Ishikawa (cell line): ENCODE measurements around the gene NOS1AP.

ENCODE experiments used
- CEBPB ChIP-seq: IDR thresholded peaks from 2 replicates; pipeline ENCODE4 v1.6.1; 2012
- CREB1 ChIP-seq: IDR thresholded peaks from 2 replicates; pipeline ENCODE4 v1.6.1; 2012; ENCODE audit warnings: low read depth
- EGR1 ChIP-seq: IDR thresholded peaks from 2 replicates; pipeline ENCODE4 v1.6.1; 2012
- EP300 ChIP-seq: IDR thresholded peaks from 2 replicates; pipeline ENCODE4 v1.6.1; 2012; ENCODE audit warnings: borderline replicate concordance
- FOXM1 ChIP-seq: IDR thresholded peaks from 2 replicates; pipeline ENCODE4 v1.6.1; 2012; ENCODE audit warnings: low read depth, borderline replicate concordance
- MAX ChIP-seq: IDR thresholded peaks from 2 replicates; pipeline ENCODE4 v1.6.1; 2012
- NFIC ChIP-seq: IDR thresholded peaks from 2 replicates; pipeline ENCODE4 v1.6.1; 2012
- RAD21 ChIP-seq: IDR thresholded peaks from 2 replicates; pipeline ENCODE4 v1.6.1; 2012; ENCODE audit warnings: low read depth
- REST ChIP-seq: IDR thresholded peaks from 2 replicates; pipeline ENCODE4 v1.6.1; 2012; ENCODE audit warnings: low read depth, mild to moderate bottlenecking
- TAF1 ChIP-seq: IDR thresholded peaks from 2 replicates; pipeline ENCODE4 v1.6.1; 2012; ENCODE audit warnings: low read depth, mild to moderate bottlenecking
- TCF12 ChIP-seq: IDR thresholded peaks from 2 replicates; pipeline ENCODE4 v1.6.1; 2012; ENCODE audit warnings: low read depth
- TEAD4 ChIP-seq: IDR thresholded peaks from 2 replicates; pipeline ENCODE4 v1.6.1; 2012
- USF1 ChIP-seq: IDR thresholded peaks from 2 replicates; pipeline ENCODE4 v1.6.1; 2012
- YY1 ChIP-seq: IDR thresholded peaks from 2 replicates; pipeline ENCODE4 v1.6.1; 2012; ENCODE audit warnings: low read depth
- ZBTB7A ChIP-seq: IDR thresholded peaks from 2 replicates; pipeline ENCODE4 v1.6.1; 2012; ENCODE audit warnings: low read depth

Gene NOS1AP

DNA sequence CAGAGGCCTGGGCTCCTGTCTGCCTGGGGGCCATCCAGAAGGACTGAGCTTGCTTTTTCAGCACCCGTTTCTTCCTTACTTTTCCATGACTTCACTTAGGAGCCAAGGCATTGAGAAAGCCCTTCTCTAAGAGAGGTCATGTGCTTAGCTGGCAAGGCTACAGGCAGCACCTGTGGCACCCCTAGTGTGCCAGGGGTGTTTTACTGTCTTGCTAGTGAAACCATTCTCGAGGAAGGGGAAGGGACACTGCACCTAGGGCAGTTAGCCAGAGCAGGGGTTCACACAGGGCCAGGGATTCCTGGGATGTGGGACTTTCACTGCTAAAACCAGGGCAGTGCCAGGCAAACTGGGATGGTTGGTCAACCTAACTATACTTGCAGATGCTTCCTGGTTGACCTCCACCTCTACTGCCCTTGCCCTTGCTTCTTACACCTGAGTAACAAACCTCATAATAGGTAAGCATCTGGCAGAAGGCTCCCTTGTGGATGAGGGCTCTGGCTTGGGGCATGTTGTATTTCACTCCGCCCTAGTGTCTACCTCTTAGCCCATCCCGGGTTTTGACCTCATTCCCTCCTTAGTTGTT, 69.2 kb downstream of the NOS1AP start:
- TF ChIP-seq CEBPB = no peak
- peak; percentile 23; the same call in 1 of the 2 replicates for TF ChIP-seq USF1

GRCh38 chr1:162139211-162139610, 69.7 kb downstream of the NOS1AP start:
- TF ChIP-seq FOXM1 (no peak), YY1 (no peak), REST (no peak), USF1 (no peak), TCF12 (no peak), MAX (no peak), EGR1 (no peak), CEBPB (no peak), NFIC (no peak), CREB1 (no peak), EP300 (no peak), TAF1 (no peak), TEAD4 (no peak), RAD21 (no peak), ZBTB7A (no peak)

- TF ChIP-seq RAD21 (no peak), CEBPB (no peak), FOXM1 (no peak), YY1 (no peak), EP300 (no peak), ZBTB7A (no peak), EGR1 (no peak), TCF12 (no peak), MAX (no peak), TAF1 (no peak), TEAD4 (no peak), USF1 (no peak), REST (no peak), CREB1 (no peak), NFIC (no peak)
These were observed 72.0 kb downstream of the NOS1AP start for GRCh38 chr1:162141281-162142054.

- TF ChIP-seq NFIC (no peak), FOXM1 (no peak), TAF1 (no peak), REST (no peak), TEAD4 (no peak), CREB1 (no peak), ZBTB7A (no peak)
These were observed 73.5 kb downstream of the NOS1AP start for GRCh38 chr1:162142968-162143367.
